NCI-H1694 treated with DMSO at 0.1 percent for 48 hours (cell line): ENCODE results near the gene CDH4.

ENCODE experiments used
- DNase-seq: peaks from one replicate; lab custom pipeline; 2025; lab: John Stamatoyannopoulos, UW

Gene CDH4

GRCh38 chr20:61655591-61655990 lies 403.5 kb downstream of the CDH4 start:
- no peak for DNase-seq

GRCh38 chr20:61656198-61656597 lies 404.1 kb downstream of the CDH4 start:
- no peak for DNase-seq

GRCh38 chr20:61657721-61658377 lies 405.8 kb downstream of the CDH4 start:
- DNase-seq = no peak

GRCh38 chr20:61658563-61658962 lies 406.5 kb downstream of the CDH4 start:
- DNase-seq = no peak

- no peak for DNase-seq
Observed at GRCh38 chr20:61659246-61659993, 407.4 kb downstream of the CDH4 start.

DNA sequence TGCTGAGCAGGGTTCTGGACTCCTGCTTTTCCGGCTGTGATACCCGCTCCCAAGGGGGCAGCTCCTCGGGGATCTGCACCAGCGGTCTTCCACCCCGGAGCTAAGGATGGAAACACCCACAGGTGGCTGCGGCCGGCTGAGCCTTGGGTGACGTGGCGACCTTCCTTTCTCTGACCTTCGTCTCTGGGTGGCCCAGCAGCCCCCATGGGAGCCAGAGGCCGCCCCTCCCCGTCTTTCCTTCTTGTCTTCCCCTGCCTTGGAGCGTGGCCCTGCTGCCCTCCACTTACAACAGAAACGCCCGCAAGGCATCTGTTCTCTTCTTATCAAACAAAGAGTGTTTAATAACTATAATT lies 407.9 kb downstream of the CDH4 start:
- no peak for DNase-seq

- no peak for DNase-seq
Observed at GRCh38 chr20:61660559-61660958, 408.5 kb downstream of the CDH4 start.

DNA sequence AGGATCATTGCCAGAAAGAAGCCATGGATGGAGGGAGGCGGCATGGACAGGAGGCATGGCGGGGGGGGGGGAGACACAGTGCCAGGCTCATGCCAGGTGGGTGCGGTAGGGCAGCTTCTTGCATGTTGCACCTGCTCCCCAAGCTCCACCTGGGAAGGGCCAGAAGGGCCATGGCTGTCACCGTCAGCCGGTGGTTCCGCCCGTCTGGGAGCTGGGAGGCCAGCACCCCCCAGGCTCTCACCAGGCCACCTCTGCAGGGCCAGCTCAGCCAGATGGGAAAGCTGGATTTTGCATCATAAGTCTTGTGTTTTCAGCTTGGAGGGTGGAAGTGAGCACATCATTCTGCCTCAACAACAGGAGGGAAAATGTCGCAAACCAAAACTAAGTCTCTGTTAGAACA lies 409.0 kb downstream of the CDH4 start:
- DNase-seq = no peak

DNA sequence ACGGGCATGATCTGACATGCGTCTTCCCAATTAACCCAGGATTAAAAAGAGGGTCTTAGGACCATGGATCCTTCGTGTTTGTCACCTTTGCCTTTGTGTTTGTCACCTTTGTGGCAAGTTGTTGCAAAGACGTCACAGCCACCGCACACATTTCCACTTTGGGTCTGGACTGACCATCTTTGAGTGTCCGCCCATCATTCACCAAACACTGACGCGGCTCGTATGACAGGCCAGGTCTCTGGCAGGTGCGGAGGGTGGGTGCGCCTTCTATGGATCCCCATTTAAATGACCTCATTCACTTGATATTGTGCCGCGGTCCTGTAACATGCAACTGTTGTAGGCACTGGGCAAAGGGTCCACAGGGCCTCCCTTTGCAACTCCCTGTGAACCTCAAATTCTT lies 409.5 kb downstream of the CDH4 start:
- no peak for DNase-seq

GRCh38 chr20:61662226-61662967 lies 410.3 kb downstream of the CDH4 start:
- no peak for DNase-seq

DNA sequence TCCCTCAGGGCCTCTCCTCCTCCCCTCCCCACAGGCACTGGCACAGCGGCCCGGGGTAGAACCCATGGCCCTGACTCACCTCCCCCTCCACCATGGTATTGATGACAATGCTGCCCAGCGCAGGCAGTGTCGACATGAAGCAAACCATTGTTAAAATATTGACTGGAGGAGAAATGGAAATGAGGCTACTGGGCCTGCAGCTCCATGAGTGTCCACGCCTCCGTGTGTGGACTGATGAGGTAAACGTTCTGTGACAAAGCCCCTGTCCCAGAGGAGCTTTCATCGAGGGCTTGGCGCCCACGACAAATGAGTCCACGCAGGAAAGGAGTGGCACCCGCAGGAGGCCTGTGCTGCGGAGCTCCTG lies 410.9 kb downstream of the CDH4 start:
- no peak for DNase-seq

GRCh38 chr20:61663521-61664425 lies 411.7 kb downstream of the CDH4 start:
- DNase-seq = no peak

DNA sequence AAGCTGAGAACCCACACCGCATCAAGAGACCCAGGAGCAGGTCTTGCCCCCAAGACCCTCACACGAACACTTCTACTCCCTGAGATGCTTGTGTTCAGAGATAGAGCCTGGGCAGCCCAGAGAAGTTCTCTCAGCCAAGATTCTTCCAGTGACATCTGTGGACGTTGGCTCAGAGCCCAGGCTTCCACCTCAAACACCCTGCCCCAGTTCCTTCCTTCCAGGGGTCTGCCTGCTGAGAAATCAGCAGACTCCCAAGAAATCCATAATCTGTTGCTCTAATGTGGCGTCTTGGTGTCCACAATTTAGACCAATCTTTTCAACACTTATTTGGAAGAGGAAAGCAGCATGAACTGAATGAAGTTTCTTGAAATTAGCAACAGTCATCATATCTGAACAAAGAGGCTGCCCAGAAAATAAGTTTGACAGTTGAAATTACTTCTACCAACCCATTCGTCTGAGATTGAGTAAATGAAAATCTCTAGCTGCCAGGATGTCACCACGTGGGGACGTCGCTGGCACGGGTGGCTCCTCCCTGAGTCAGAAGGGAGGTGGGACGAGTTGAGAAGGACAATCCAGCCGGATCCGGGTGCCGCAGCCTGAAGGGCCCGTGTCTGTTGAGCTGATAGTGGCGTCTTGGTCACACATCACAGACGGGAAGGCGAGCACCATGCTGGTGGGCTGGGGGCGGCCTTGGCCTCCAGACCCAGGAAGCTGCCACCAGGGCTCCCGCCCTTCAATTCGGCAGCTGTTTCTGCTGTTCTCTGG lies 412.7 kb downstream of the CDH4 start:
- DNase-seq = no peak

DNA sequence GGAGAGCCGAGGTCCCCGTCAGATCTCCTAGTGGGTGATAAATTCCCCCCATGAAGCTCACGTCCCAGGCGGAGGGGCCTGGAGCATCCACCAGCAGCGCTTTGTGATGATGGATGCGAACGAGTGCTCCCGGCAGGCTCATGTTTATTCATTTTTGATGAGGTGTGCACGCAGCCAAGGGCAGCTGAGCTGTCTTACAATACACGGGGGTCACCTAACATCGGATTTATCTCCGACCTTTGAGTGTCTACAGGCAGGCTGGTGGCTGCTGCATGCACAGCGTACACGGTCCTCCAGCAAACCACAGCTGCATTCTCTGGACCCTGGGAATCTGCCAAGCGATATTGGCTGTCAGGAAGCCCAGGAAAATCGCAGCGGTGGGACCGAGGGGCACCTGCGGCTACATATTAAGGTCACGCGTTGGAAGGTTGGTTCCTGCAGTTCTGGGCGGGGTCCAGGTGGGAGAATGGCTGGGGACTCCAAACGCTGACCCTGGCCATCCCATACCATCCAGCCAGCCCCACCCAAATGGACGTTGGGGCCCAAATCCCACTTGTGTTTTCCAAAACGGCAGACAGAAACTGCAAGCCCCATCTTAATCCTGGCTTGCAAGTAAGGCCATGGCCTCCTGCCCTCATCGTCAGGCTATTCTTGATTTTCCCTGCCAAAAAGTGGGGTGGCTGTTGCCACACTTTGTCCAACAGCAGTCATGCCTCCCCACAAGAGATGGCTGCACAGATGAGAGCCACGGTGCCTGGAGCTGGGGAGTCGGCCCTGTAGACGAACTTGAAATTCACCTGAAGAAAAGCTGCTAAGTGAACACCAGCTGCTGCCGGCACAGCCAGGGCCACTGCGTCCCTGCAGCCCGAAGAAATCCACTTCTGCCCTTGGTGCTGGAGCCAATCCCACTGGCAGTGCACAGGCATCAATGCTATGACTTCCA lies 413.7 kb downstream of the CDH4 start:
- no peak for DNase-seq

DNA sequence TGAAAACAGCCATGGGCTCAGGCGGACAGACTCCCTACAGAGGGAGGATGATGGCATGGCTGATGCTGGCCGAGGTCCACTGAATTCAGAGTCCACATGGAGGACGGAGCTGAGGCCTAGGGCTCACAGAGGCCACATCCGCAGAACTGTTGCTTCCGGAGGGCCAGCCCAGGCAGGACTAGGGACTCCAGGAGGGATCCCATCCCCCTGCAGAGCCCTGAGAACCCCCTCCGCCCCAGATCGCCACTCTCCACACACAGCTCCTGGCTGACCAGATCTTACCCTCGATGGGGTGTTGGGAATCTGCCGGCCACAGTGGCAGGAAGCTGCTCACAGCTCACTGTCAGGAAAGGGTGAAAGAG lies 414.4 kb downstream of the CDH4 start:
- DNase-seq = no peak

DNA sequence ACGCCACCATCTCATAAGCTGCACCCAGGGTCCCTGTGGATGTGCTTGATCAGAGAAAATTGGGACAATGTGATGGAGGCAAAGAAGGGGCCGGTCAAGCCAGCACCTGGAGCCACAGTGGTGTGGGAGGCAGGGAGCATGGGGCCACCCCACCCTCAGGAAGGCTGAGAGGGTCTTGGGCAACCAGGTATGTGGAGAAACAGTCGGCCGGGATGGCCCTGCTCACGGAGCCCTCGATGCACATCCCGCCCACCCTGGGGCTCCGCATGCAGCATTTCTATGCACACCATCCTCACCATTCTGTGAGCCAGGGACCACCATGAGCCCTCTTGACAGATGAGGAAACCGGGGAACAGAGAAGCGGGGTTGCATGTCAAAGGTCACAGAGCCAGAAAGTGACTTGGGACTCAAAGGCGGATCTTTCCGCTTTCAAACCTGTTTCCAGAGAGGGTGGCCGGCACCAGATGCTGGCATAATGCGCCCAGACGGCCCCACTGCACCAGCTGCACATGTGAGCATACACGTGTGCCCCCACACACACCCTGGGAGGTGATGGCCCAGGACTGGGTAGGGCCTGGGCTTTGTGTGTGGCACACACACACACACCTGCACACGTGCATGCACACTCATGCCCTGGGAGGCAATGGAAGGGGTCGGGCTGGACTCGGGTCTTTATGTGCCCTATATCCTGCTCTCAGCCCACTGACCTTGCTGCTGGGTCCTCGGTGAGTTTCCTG lies 415.2 kb downstream of the CDH4 start:
- DNase-seq = no peak

- DNase-seq = no peak
Observed at GRCh38 chr20:61668065-61668650, 416.1 kb downstream of the CDH4 start.

GRCh38 chr20:61668771-61669503 lies 416.9 kb downstream of the CDH4 start:
- no peak for DNase-seq

- no peak for DNase-seq
Observed at GRCh38 chr20:61670274-61670673, 418.2 kb downstream of the CDH4 start.
